Measurements from ENCODE around the gene ETV6. TPM values are rescaled to one million over a fixed set of nuclear protein-coding genes. Genes with fewer than 3 reads are reported as not detected.

Gene ETV6
- total and polyA plus RNA-seq, 12 donors, result 2.7 to 33.5 (median 15.2) TPM

DNA sequence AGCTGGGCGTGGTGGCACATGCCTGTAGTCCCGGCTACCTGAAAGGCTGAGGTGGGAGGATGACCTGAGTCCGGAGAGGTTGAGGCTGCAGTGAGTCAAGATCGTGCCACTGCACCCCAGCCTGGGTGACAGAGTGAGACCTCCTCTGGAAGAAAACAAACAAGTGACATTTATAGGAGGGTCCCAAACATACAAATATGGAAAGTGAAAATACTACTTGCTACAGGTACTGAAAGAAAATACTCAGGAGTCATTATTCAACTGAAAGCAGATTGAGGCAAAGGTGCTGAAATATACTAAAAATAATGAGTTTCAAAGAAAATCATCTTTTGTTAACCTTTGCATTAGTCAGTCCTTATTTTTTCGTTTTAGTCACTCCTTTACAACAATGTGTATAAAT lies 53.5 kb downstream of the ETV6 start:
- no peak for TF ChIP-seq CTCF (IDR thresholded peaks at IDR 0.05)
- no peak overlapping the region for H3K27ac ChIP-seq

DNA sequence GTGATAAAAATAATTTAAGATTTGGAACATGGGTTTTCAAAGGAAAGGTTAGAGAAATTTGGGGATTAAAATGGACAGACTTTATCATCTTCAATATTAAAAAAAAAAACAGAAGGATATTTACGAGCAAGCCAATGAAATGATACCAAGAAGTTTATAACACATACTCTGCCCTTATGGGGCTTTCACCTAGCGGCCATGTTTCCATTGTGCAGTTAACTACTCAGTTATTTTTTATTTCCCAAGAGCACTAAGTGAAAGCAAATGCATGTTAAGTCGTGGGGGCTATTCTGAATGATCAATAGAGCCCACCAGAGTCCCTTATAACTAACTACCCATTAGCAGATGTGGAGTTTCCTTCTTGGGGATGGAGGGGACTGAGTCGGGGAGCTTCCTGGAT lies 53.9 kb downstream of the ETV6 start:
- Histone ChIP-seq H3K9me3 (no peaks in the 10 kb centered on the region), H3K36me3 (no peaks in the 10 kb centered on the region), H3K27ac (no peak overlapping the region), H3K4me1 (peaks cover 5 to 74% (median 56%) of the 10 kb centered on the region in 9 donors), H3K4me3 (no peak overlapping the region), H3K27me3 (no peaks in the 10 kb centered on the region)
- intact Hi-C loops (cut with DNase I), result loop anchor here in 2 of 10 donors (10.0 kb wide), 1 partner anchor 49 kb away; no protein-coding TSS in a partner anchor
- ATAC-seq (no peak), DNase-seq (no peak)
- 89 to 92% methylated on average over 4 of the region's 4 CpGs for WGBS, 2 donors
- TF ChIP-seq CTCF (IDR thresholded peaks at IDR 0.05), result no peak

More for the DNA sequence above, 53.5 kb downstream of the ETV6 start:
- 90 to 94% methylated on average over 5 of the region's 5 CpGs for WGBS, 2 donors
- no peaks in the 10 kb centered on the region for H3K27me3 ChIP-seq
- H3K4me3 ChIP-seq, result no peak overlapping the region
- ATAC-seq, result no peak
- no peaks in the 10 kb centered on the region for H3K36me3 ChIP-seq
- intact Hi-C loops (cut with DNase I), result loop anchor here in 2 of 10 donors (10.0 kb wide), 1 partner anchor 48 kb away; no protein-coding TSS in a partner anchor
- H3K4me1 ChIP-seq, result peaks cover 5 to 74% (median 52%) of the 10 kb centered on the region in 9 donors
- DNase-seq, result no peak
- no peaks in the 10 kb centered on the region for H3K9me3 ChIP-seq

DNA sequence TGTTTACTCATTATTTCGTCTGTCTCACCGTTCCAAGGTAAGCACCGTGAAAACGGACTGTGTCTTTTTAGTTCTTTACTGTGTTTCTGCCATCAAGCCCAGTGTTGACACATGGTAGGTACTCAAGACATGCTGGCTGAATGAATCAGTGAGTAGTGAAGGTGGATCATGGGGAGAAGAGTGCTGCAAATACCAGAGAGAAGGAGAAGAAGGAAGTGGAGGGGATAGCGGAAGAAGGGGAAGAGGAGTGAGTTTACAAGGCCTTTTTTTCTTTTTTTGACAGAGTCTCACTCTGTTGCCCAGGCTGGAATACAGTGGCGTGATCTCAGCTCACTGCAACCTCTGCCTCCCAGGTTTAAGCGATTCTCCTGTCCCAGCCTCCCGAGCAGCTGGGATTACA lies 54.6 kb downstream of the ETV6 start:
- H3K4me3 ChIP-seq, result no peak overlapping the region
- no peak for TF ChIP-seq CTCF (IDR thresholded peaks at IDR 0.05)
- peak overlapping the region in 2 of 10 donors; percentile 22 to 42 for H3K27ac ChIP-seq
- H3K4me1 ChIP-seq, result peaks cover 5 to 71% (median 58%) of the 10 kb centered on the region in 9 donors
- no peak for DNase-seq
- H3K27me3 ChIP-seq, result no peaks in the 10 kb centered on the region
- H3K36me3 ChIP-seq, result no peaks in the 10 kb centered on the region
- no peaks in the 10 kb centered on the region for H3K9me3 ChIP-seq
- ATAC-seq, result no peak
- 90 to 93% methylated on average over 8 of the region's 8 CpGs for WGBS, 2 donors
- intact Hi-C loops (cut with DNase I), result loop anchor here in 2 of 10 donors (10.0 kb wide), 1 partner anchor 49 kb away; no protein-coding TSS in a partner anchor

GRCh38 chr12:11705010-11705409 lies 55.5 kb downstream of the ETV6 start:
- Histone ChIP-seq H3K27ac (peak overlapping the region in 6 of 10 donors; percentile 31 to 54 (median 46)), H3K4me1 (peaks cover 5 to 76% (median 57%) of the 10 kb centered on the region in 9 donors), H3K36me3 (no peaks in the 10 kb centered on the region), H3K9me3 (no peaks in the 10 kb centered on the region), H3K4me3 (no peak overlapping the region), H3K27me3 (no peaks in the 10 kb centered on the region)
- intact Hi-C loops (cut with DNase I), result loop anchor here in 4 of 10 donors (5.0 to 10.0 kb wide), 3 partner anchors 38 to 53 kb away; no protein-coding TSS in a partner anchor
- no peak for TF ChIP-seq CTCF (IDR thresholded peaks at IDR 0.05)
- WGBS, 2 donors, result 42 to 54% methylated on average over 7 of the region's 7 CpGs
- DNase-seq (no peak), ATAC-seq (peak in 4 of 8 donors; percentile 25 to 60 (median 36))
